Effector memory CD4-positive, alpha-beta T cell (primary cell): ENCODE results near the gene PDGFC.

Source experiments
- DNase-seq, 3 donors: peaks; one replicate each; pipeline ENCODE4 v3.0.0-alpha.2; 2020
- H3K27ac ChIP-seq: 2 replicates; pipeline ENCODE4 v1.7.0; 2013; ENCODE audit warnings: mild to moderate bottlenecking, low read length, moderate library complexity; ENCODE audit not compliant: insufficient read depth, poor library complexity, severe bottlenecking
- H3K27me3 ChIP-seq: replicated peaks from 2 replicates; pipeline ENCODE4 v1.7.0; 2013; ENCODE audit warnings: mild to moderate bottlenecking, low read length; ENCODE audit not compliant: insufficient read depth, control insufficient read depth, poor library complexity, severe bottlenecking
- H3K36me3 ChIP-seq: 2 replicates; pipeline ENCODE4 v1.7.0; 2013; ENCODE audit warnings: mild to moderate bottlenecking, low read length, moderate library complexity; ENCODE audit not compliant: control insufficient read depth, insufficient read depth
- H3K4me1 ChIP-seq: 2 replicates; pipeline ENCODE4 v1.7.0; 2013; ENCODE audit warnings: low read length, mild to moderate bottlenecking; ENCODE audit not compliant: control insufficient read depth, insufficient read depth, poor library complexity, severe bottlenecking
- H3K4me3 ChIP-seq: 2 replicates; pipeline ENCODE4 v1.7.0; 2013; ENCODE audit warnings: low read length, low read depth, mild to moderate bottlenecking; ENCODE audit not compliant: insufficient read depth, poor library complexity, severe bottlenecking
- H3K9me3 ChIP-seq: 2 replicates; pipeline ENCODE4 v1.7.0; 2013; ENCODE audit warnings: mild to moderate bottlenecking, low read length, moderate library complexity; ENCODE audit not compliant: control insufficient read depth

Gene PDGFC

GRCh38 chr4:157004279-157005161, 32.9 kb upstream of the PDGFC start:
- no peaks in the 10 kb centered on the region for H3K9me3 ChIP-seq
- H3K4me3 ChIP-seq, result no peak overlapping the region
- DNase-seq, result no peak
- H3K36me3 ChIP-seq, result no peaks in the 10 kb centered on the region
- no peak overlapping the region for H3K27ac ChIP-seq
- H3K27me3 ChIP-seq, result no peaks in the 10 kb centered on the region
- H3K4me1 ChIP-seq, result no peaks in the 10 kb centered on the region

- H3K27me3 ChIP-seq, result no peaks in the 10 kb centered on the region
- peaks cover 7% of the 10 kb centered on the region for H3K9me3 ChIP-seq
- H3K27ac ChIP-seq, result no peak overlapping the region
- no peaks in the 10 kb centered on the region for H3K4me1 ChIP-seq
- no peak overlapping the region for H3K4me3 ChIP-seq
- DNase-seq, result no peak
- no peaks in the 10 kb centered on the region for H3K36me3 ChIP-seq
Observed at GRCh38 chr4:156999175-156999517, 27.5 kb upstream of the PDGFC start.

GRCh38 chr4:156998500-156999174, 27.0 kb upstream of the PDGFC start:
- Histone ChIP-seq H3K9me3 (peaks cover 7% of the 10 kb centered on the region), H3K27me3 (no peaks in the 10 kb centered on the region), H3K4me3 (no peak overlapping the region), H3K36me3 (no peaks in the 10 kb centered on the region), H3K27ac (no peak overlapping the region), H3K4me1 (no peaks in the 10 kb centered on the region)
- no peak for DNase-seq

- H3K27ac ChIP-seq, result no peak overlapping the region
- H3K27me3 ChIP-seq, result no peaks in the 10 kb centered on the region
- peaks cover 7% of the 10 kb centered on the region for H3K9me3 ChIP-seq
- no peaks in the 10 kb centered on the region for H3K4me1 ChIP-seq
- H3K36me3 ChIP-seq, result no peaks in the 10 kb centered on the region
- no peak for DNase-seq
- no peak overlapping the region for H3K4me3 ChIP-seq
Observed at GRCh38 chr4:156992943-156993342, 21.3 kb upstream of the PDGFC start.

- no peaks in the 10 kb centered on the region for H3K36me3 ChIP-seq
- DNase-seq, result no peak
- no peaks in the 10 kb centered on the region for H3K9me3 ChIP-seq
- no peak overlapping the region for H3K27ac ChIP-seq
- no peaks in the 10 kb centered on the region for H3K4me1 ChIP-seq
- H3K4me3 ChIP-seq, result no peak overlapping the region
- no peaks in the 10 kb centered on the region for H3K27me3 ChIP-seq
Observed at GRCh38 chr4:156991161-156991560, 19.6 kb upstream of the PDGFC start.

GRCh38 chr4:156983366-156983765, 11.8 kb upstream of the PDGFC start:
- Histone ChIP-seq H3K36me3 (no peaks in the 10 kb centered on the region), H3K4me1 (no peaks in the 10 kb centered on the region), H3K27ac (no peak overlapping the region), H3K9me3 (no peaks in the 10 kb centered on the region), H3K4me3 (no peak overlapping the region), H3K27me3 (no peaks in the 10 kb centered on the region)
- DNase-seq, result no peak

GRCh38 chr4:156981262-156981769, 9.7 kb upstream of the PDGFC start:
- Histone ChIP-seq H3K36me3 (no peaks in the 10 kb centered on the region), H3K27ac (no peak overlapping the region), H3K27me3 (no peaks in the 10 kb centered on the region), H3K4me3 (no peak overlapping the region), H3K9me3 (no peaks in the 10 kb centered on the region), H3K4me1 (no peaks in the 10 kb centered on the region)
- no peak for DNase-seq

- H3K4me3 ChIP-seq, result no peak overlapping the region
Observed at GRCh38 chr4:156977435-156978160, 6.0 kb upstream of the PDGFC start.

GRCh38 chr4:156976147-156976546, 4.5 kb upstream of the PDGFC start:
- Histone ChIP-seq H3K27me3 (peaks cover 7% of the 10 kb centered on the region), H3K27ac (no peak overlapping the region), H3K4me1 (peaks cover 3% of the 10 kb centered on the region), H3K36me3 (no peaks in the 10 kb centered on the region), H3K4me3 (no peak overlapping the region), H3K9me3 (no peaks in the 10 kb centered on the region)
- no peak for DNase-seq

More at GRCh38 chr4:156977435-156978160, 6.0 kb upstream of the PDGFC start:
- no peak overlapping the region for H3K27ac ChIP-seq
- H3K36me3 ChIP-seq, result no peaks in the 10 kb centered on the region
- H3K4me1 ChIP-seq, result no peaks in the 10 kb centered on the region
- peaks cover 7% of the 10 kb centered on the region for H3K27me3 ChIP-seq
- no peaks in the 10 kb centered on the region for H3K9me3 ChIP-seq
- no peak for DNase-seq
